GM19324 (cell line): ENCODE data around the gene WDR18.
"Not testable (repeated sequence)": the region's sequence is repeated elsewhere in the genome, so short reads cannot be mapped to it uniquely, and the experiment has no call there.

Source experiments
- ATAC-seq: cut with Tn5 transposase; IDR thresholded peaks from one replicate; pipeline ENCODE4 v1.9.1; 2021; ENCODE audit warnings: mild to moderate bottlenecking, moderate library complexity; ENCODE audit not compliant: unreplicated experiment, low FRiP score

WDR18 gene

GRCh38 chr19:948842-949496 is 35.2 kb upstream of the WDR18 start:
- no peak for ATAC-seq

DNA sequence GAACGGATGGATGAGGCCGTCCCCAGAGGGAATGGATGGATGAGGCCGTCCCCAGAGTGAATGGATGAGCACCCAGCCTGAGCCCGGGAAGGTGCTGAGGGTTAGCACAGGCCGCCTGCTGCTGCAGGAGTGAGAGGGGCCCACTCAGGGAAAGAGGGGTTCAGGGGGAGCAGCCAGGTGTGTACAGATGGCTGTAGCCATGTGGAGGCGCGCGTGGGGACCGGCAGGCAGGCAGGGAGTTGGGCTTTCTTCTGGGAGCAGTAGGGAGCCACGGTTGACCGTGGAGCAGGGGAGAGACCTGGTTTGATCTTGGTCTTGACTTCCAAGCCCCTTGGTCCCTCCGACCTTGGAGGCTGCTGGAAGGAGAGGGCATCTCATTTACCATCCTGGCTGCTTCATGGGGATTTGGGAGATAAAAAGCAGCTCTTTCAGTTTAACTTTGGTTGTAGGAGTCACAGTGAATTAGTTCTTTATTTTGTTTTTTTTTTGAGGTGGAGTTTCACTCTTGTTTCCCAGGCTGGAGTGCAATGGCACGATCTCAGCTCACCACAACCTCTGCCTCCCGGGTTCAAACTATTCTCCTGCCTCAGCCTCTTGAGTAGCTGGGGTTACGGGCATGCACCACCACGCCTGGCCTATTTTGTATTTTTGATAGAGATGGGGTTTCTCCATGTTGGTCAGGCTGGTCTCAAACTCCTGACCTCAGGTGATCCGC is 33.6 kb upstream of the WDR18 start:
- no peak for ATAC-seq

- no peak for ATAC-seq
These were observed 32.0 kb upstream of the WDR18 start for GRCh38 chr19:952049-952679.

DNA sequence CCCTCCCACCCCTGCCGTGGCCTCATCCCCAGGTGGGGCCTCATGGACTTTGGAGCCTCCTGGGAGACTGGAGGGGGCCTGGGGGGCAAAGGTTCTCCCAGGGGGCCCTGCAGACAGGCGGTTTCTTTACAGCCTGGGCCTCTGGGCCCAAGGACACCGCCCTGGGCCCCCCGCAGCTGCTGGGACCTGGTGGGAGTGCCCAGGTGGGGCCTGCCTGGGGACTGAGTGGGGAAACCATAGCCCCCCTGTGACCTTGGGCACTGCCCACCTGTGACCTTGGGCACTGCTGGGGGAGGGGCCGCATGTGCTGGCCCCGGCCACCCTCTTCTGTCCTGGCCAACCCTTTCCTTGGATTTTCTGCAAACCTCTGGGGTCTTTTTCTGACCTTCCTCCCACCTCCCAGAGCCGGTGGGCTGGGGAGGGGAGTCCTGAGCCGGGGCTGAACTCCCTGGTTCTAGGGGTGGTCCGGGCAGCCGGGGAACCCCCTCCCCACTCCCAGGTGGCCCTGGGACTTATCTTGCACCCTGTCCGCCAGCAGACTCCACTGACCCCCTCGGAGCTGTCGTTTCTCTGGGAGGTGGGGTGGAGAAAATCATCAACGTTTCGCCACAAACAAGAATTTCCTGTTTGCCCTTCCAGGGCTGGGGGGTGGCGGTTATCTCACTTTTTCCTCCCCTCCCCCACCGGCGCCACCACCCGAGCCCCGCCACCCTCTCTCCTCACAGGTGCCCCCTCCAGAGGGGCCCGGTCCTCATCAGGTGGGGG is 31.3 kb upstream of the WDR18 start:
- ATAC-seq: no peak

GRCh38 chr19:953445-954271 is 30.5 kb upstream of the WDR18 start:
- ATAC-seq: no peak

- ATAC-seq: no peak
These were observed 29.9 kb upstream of the WDR18 start for GRCh38 chr19:954272-954671.

DNA sequence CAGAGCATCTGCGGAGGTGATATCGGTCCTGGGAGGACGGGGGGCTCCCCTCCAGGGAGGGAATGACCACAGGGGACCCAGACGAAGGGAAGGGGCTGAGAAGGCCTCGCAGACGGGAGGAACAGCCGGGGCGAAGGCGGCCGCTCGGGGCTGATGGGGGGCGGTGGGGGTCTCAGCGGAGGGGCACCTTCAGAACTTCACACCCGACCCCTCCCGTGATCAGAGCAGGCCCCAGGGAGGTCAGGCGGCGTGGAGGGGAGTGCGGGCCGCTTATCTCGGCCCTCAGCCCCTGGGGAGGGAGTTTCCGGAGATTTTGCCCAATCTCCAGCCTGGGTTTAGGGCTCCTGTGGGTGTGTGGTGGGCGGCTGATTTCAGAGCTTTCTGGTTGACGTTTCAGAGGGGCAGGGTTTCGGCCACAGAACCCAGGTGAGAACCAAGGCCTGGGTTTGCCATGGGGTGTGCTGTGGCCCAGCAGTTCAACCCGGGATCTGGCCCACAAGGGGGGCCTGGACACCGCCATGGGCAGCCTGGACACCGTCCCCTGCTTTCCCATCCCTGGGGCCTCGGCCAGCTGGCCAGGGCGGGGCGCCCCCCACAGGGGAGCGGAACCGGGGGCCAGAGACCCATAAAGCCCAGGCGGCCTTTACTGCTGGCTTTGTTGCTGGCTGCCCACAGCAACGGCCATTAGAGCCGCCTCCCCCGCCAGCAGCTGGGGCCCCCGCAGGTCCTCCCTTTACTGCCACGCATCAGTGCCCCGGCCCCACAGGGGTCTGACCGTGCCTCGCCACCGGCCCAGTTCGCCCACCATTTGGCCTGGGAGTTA is 29.3 kb upstream of the WDR18 start:
- ATAC-seq: peak; percentile 45

DNA sequence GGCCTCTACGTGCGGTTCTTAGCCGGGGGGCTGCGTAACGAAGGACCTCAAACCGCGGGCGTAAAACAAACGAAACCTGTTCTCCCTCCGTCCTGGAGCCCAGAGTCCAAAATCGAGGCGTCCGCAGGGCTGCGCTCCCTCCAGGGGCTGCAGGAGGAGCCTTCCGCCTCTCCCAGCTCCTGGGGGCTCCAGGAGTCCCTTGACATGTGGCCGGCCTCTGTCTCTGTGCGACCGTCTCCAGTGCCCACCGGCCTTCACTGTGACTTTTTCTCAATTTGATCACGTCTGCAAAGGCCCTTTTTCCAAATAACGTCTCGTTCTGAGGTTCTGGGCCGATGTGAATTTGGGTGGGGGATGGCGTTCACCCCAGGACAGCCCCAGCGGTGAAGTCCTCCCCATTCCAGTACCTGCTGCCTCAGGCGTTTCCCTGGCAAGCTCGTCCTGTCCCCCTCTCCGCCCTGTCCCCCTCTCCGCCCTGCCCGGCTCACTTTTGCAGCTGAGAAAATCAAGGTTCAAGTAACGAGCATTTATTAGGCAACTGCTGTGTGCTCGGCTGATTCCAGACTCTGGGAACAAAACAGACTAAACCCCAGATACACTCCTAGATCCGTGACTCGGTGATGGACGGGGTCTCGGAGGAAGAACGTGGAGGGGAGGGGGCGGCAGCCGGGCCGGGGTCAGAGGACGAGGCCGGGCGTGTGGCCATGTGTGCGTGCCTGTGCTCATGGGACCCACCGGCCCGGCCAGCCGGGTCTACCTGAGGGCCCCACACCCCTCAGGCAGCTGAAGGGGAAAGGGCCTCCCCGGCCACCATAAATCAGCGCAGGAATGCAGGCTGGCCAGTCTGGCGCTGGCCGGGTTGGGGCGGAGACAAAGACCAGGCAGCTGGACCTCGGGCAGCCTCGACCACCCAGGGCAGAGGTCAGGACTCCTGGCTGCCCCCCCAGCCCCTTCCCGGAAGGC is 28.1 kb upstream of the WDR18 start:
- no peak for ATAC-seq

DNA sequence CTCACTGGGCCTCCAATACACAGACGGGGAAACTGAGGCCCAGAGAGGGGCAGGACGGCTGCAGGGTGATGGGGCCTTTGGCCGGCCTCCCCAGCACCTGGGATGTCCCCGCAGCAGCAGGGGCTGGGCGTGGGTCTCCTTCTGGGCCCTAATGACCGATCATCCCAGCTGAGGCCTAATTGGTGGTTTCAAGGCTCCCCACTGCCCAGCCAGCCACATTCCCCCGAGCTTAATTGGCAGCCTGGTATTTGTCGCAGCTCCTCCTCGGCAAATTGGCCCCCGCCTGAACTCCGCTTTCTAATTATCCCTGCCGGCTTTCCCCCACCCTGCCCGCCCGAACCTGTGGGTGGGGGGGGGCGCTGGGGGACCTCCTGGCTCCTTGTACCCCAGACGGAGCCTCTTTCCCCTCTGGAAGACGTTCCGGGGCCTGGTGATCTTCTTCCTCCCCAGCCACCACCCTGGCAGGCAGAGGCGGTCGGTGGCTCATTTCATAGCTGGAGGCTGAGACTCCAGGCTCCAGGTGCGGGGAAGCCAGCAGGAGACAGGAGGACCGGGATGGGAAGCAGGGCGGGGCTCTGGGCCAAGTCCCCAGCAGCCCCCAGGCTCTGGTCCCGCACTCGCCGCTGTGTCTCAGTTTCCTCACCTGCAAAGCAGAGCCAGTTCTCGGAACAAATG is 27.2 kb upstream of the WDR18 start:
- ATAC-seq: no peak

DNA sequence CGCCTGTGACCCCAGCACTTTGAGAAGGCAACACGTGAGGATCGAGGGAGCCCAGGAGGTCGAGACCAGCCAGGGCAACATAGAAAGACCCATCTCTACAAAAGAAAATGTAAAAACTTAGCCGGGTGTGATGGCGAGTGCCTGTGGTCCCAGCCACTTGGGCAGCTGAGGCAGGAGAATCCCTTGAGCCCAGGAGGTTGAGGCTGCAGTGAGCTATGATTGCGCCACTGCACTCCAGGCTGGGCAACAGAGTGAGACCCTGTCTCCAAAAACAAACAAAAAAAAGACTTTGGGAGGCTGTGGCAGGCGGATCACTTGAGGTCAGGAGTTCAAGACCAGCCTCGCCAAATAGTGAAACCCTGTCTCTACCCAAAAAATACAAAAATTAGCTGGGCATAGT is 26.6 kb upstream of the WDR18 start:
- ATAC-seq: not testable (repeated sequence)

DNA sequence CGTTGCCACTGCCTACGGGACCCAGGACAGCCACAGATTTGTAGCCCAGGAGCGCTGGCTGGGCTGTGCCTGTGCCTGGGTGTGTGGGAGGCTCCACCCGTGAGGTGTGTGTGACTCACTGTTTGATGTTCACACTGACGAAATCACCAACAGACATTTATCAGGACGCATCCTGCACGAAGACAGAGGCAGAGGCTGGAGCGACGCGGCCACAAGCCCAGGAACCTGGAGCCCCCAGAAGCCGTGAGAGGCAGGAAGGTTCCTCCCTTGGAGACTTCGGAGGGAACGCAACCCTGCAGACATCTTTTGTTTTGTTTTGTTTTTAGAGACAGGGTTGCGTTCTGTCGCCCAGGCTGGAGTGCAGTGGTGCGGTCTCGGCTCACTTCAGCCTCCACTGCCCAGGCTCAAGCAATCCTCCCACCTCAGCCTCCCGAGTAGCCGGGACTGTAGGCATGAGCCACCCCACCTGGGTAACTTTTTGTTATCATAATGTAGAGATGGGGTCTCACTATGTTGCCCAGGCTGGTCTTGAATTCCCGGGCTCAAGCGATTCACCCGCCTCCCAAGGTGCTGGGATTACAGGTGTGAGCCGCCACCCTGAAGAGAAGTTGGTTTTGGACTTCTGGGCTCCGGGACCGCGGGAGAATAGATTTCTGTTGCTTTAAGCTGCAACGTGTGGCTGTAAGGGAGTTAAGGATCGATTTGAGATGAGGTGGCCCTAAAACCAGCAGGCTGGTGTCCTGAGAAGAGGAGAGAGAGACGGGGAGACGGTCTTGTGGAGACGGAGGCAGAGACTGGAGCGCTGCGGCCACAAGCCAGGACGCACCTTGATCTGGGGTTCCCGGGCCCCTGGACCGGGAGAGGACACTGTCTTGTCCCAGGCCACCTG is 24.9 kb upstream of the WDR18 start:
- ATAC-seq: no peak

DNA sequence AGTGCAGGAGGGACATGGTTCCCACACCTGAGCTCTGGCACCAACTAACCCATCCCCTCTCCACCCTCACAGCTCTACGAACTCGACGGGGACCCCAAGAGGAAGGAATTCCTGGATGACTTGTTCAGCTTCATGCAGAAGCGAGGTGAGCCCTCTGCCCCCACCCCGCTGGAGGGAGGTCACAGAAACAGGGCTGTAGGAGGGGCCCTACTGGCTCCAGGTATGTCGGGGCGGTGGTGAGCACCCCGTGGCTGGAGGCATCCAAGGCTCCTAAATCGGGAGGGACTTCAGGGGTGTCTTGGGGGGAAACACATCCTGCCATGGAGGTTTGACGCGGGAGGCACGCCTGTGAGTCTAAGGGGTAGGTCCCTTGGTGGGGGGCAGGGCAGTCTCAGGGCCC is 24.1 kb upstream of the WDR18 start:
- no peak for ATAC-seq

GRCh38 chr19:960601-960938 is 23.6 kb upstream of the WDR18 start:
- ATAC-seq: no peak

- ATAC-seq: no peak
These were observed 22.1 kb upstream of the WDR18 start for GRCh38 chr19:961866-962620.

- no peak for ATAC-seq
These were observed 21.3 kb upstream of the WDR18 start for GRCh38 chr19:962683-963400.
